ENCODE results near the gene NR2F1-AS1. TPM values are rescaled to one million over a fixed set of nuclear protein-coding genes. Genes with fewer than 3 reads are reported as not detected.

The NR2F1-AS1 gene
- polyA plus RNA-seq, 1 donor, result 7.2 TPM

- no peak for DNase-seq
Measured at GRCh38 chr5:93452255-93452654, 128.8 kb downstream of the NR2F1-AS1 start.

GRCh38 chr5:93438124-93438523 is 142.9 kb downstream of the NR2F1-AS1 start:
- no peak for DNase-seq
- H3K9me3 ChIP-seq (ENCODE audit: control insufficient read depth, low read depth, low read length), result no peaks in the 10 kb centered on the region
- H3K4me1 ChIP-seq (ENCODE audit: control insufficient read depth, insufficient read depth, low read length), result no peaks in the 10 kb centered on the region
- no peak overlapping the region for H3K27ac ChIP-seq (ENCODE audit: low read length)
- H3K27me3 ChIP-seq (ENCODE audit: control insufficient read depth, insufficient read depth, low read length), result no peaks in the 10 kb centered on the region
- no peak overlapping the region for H3K4me3 ChIP-seq (ENCODE audit: low read length)
- 78% methylated on average over 2 of the region's 2 CpGs for whole genome bisulfite sequencing (ENCODE audit: insufficient coverage, low lambda C conversion rate)
- H3K36me3 ChIP-seq (ENCODE audit: control insufficient read depth, insufficient read depth, low read length), result no peaks in the 10 kb centered on the region

More at GRCh38 chr5:93452255-93452654, 128.8 kb downstream of the NR2F1-AS1 start:
- no peak overlapping the region for H3K4me3 ChIP-seq (ENCODE audit: low read length)
- no peaks in the 10 kb centered on the region for H3K4me1 ChIP-seq (ENCODE audit: control insufficient read depth, insufficient read depth, low read length)
- H3K9me3 ChIP-seq (ENCODE audit: control insufficient read depth, low read depth, low read length), result no peaks in the 10 kb centered on the region
- no peaks in the 10 kb centered on the region for H3K27me3 ChIP-seq (ENCODE audit: control insufficient read depth, insufficient read depth, low read length)
- no peak overlapping the region for H3K27ac ChIP-seq (ENCODE audit: low read length)
- no peaks in the 10 kb centered on the region for H3K36me3 ChIP-seq (ENCODE audit: control insufficient read depth, insufficient read depth, low read length)

GRCh38 chr5:93436083-93436482 is 144.9 kb downstream of the NR2F1-AS1 start:
- no peaks in the 10 kb centered on the region for H3K9me3 ChIP-seq (ENCODE audit: control insufficient read depth, low read depth, low read length)
- no peak overlapping the region for H3K27ac ChIP-seq (ENCODE audit: low read length)
- no peak for DNase-seq
- H3K4me1 ChIP-seq (ENCODE audit: control insufficient read depth, insufficient read depth, low read length), result no peaks in the 10 kb centered on the region
- no peak overlapping the region for H3K4me3 ChIP-seq (ENCODE audit: low read length)
- no peaks in the 10 kb centered on the region for H3K36me3 ChIP-seq (ENCODE audit: control insufficient read depth, insufficient read depth, low read length)
- no peaks in the 10 kb centered on the region for H3K27me3 ChIP-seq (ENCODE audit: control insufficient read depth, insufficient read depth, low read length)

DNA sequence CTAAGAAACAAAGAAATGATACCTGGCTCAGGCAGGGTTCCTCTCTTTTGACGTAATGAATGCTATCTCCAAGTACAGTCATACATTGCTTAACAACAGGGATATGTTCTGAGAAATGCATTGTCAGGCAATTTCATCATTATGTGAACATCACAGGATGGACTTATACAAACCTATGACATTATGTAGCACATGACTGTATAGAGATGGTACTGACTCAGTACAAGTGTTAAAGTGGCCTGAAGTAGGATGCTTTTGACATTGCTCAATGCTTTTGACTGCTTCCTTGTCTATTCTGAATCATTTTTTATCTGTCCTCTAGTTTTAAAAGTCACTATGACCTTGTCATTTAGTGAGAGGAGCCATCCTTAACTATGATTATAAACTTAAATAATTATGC is 147.6 kb downstream of the NR2F1-AS1 start:
- Histone ChIP-seq H3K4me1 (ENCODE audit: control insufficient read depth, insufficient read depth, low read length) (no peaks in the 10 kb centered on the region), H3K27ac (ENCODE audit: low read length) (no peak overlapping the region), H3K4me3 (ENCODE audit: low read length) (no peak overlapping the region), H3K27me3 (ENCODE audit: control insufficient read depth, insufficient read depth, low read length) (no peaks in the 10 kb centered on the region), H3K9me3 (ENCODE audit: control insufficient read depth, low read depth, low read length) (no peaks in the 10 kb centered on the region), H3K36me3 (ENCODE audit: control insufficient read depth, insufficient read depth, low read length) (no peaks in the 10 kb centered on the region)
- DNase-seq, result peak in 1 of 2 donors; percentile 3
- WGBS (ENCODE audit: insufficient coverage, low lambda C conversion rate), result no CpG with 5 or more reads among the region's 1 CpG

DNA sequence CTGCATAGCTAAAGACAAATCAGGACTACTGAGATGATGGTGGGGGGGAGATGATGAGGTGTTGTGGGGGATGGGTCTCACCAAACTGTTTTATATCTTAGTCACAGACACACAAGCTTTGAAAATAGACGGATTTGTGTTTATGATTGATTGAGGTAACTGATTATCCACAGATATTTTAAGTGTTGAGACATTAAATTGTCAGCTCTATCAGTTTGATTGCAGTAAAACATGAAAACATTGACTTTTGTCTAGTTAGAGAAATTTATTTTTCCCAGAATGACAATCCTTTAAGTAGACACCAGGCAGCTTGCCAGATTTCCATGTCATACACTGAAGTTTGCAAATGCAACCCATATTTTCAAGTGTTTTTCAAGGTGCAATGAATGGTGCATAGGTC is 149.8 kb downstream of the NR2F1-AS1 start:
- no peak for DNase-seq
- 57% methylated on average over 1 of the region's 1 CpG for WGBS (ENCODE audit: insufficient coverage, low lambda C conversion rate)

GRCh38 chr5:93430673-93431199 is 150.3 kb downstream of the NR2F1-AS1 start:
- no peak overlapping the region for H3K4me3 ChIP-seq (ENCODE audit: low read length)
- WGBS (ENCODE audit: insufficient coverage, low lambda C conversion rate), result no CpG with 5 or more reads among the region's 2 CpGs

More for the DNA sequence above, 149.8 kb downstream of the NR2F1-AS1 start:
- Histone ChIP-seq H3K27me3 (ENCODE audit: control insufficient read depth, insufficient read depth, low read length) (no peaks in the 10 kb centered on the region), H3K9me3 (ENCODE audit: control insufficient read depth, low read depth, low read length) (no peaks in the 10 kb centered on the region), H3K36me3 (ENCODE audit: control insufficient read depth, insufficient read depth, low read length) (no peaks in the 10 kb centered on the region), H3K27ac (ENCODE audit: low read length) (no peak overlapping the region), H3K4me3 (ENCODE audit: low read length) (no peak overlapping the region), H3K4me1 (ENCODE audit: control insufficient read depth, insufficient read depth, low read length) (no peaks in the 10 kb centered on the region)

GRCh38 chr5:93430118-93430517 is 150.9 kb downstream of the NR2F1-AS1 start:
- no peaks in the 10 kb centered on the region for H3K4me1 ChIP-seq (ENCODE audit: control insufficient read depth, insufficient read depth, low read length)
- WGBS (ENCODE audit: insufficient coverage, low lambda C conversion rate), result no CpG with 5 or more reads among the region's 8 CpGs
- no peaks in the 10 kb centered on the region for H3K9me3 ChIP-seq (ENCODE audit: control insufficient read depth, low read depth, low read length)
- DNase-seq, result no peak
- H3K4me3 ChIP-seq (ENCODE audit: low read length), result no peak overlapping the region
- H3K27ac ChIP-seq (ENCODE audit: low read length), result no peak overlapping the region
- no peaks in the 10 kb centered on the region for H3K27me3 ChIP-seq (ENCODE audit: control insufficient read depth, insufficient read depth, low read length)
- H3K36me3 ChIP-seq (ENCODE audit: control insufficient read depth, insufficient read depth, low read length), result no peaks in the 10 kb centered on the region

More at GRCh38 chr5:93430673-93431199, 150.3 kb downstream of the NR2F1-AS1 start:
- Histone ChIP-seq H3K9me3 (ENCODE audit: control insufficient read depth, low read depth, low read length) (no peaks in the 10 kb centered on the region), H3K4me1 (ENCODE audit: control insufficient read depth, insufficient read depth, low read length) (no peaks in the 10 kb centered on the region), H3K27me3 (ENCODE audit: control insufficient read depth, insufficient read depth, low read length) (no peaks in the 10 kb centered on the region), H3K27ac (ENCODE audit: low read length) (no peak overlapping the region), H3K36me3 (ENCODE audit: control insufficient read depth, insufficient read depth, low read length) (no peaks in the 10 kb centered on the region)
- DNase-seq, result no peak

DNA sequence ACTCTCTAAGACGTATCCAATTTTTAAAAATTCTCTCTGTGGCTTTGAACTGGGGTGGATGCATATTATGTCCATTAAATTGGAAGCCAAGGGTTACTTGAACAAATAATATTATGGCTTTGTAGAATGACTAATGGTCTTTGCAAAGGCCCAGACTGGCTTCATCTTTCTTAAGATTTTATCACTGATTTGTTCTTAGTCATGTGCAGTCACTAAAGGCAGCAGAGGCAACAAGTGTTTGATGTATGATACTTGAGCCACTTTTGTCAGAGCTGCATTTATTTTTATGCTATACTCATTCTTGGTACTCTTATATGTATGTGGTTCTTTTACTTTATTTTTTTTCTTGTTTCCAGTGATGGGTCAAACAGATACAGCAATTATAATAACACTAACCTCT is 152.2 kb downstream of the NR2F1-AS1 start:
- no peaks in the 10 kb centered on the region for H3K4me1 ChIP-seq (ENCODE audit: control insufficient read depth, insufficient read depth, low read length)
- no peaks in the 10 kb centered on the region for H3K36me3 ChIP-seq (ENCODE audit: control insufficient read depth, insufficient read depth, low read length)
- 78% methylated on average over 1 of the region's 1 CpG for WGBS (ENCODE audit: insufficient coverage, low lambda C conversion rate)
- no peak for DNase-seq
- no peak overlapping the region for H3K4me3 ChIP-seq (ENCODE audit: low read length)
- no peaks in the 10 kb centered on the region for H3K9me3 ChIP-seq (ENCODE audit: control insufficient read depth, low read depth, low read length)
- H3K27ac ChIP-seq (ENCODE audit: low read length), result no peak overlapping the region
- no peaks in the 10 kb centered on the region for H3K27me3 ChIP-seq (ENCODE audit: control insufficient read depth, insufficient read depth, low read length)

DNA sequence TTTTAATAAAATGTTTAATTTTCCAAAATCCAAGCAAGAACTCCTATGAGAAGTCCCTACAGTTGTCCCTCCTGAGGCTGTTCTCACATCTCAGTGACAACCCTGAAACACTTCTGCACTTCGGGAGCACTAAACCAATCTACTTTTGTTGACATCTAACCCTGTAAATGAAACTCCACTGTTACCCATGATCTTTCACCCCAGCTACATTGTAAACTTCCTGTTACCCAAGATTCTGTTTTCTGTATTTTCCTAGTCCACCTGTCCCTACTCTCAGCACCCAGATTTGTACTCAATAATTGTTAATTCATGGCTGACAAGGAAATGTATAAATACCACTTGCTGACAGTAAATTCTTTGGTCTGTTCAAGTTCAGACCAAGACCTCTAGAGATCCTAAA is 153.7 kb downstream of the NR2F1-AS1 start:
- no peak for DNase-seq
- no peaks in the 10 kb centered on the region for H3K27me3 ChIP-seq (ENCODE audit: control insufficient read depth, insufficient read depth, low read length)
- no peak overlapping the region for H3K27ac ChIP-seq (ENCODE audit: low read length)
- no peaks in the 10 kb centered on the region for H3K4me1 ChIP-seq (ENCODE audit: control insufficient read depth, insufficient read depth, low read length)
- H3K36me3 ChIP-seq (ENCODE audit: control insufficient read depth, insufficient read depth, low read length), result no peaks in the 10 kb centered on the region
- no CpG with 5 or more reads among the region's 1 CpG for WGBS (ENCODE audit: insufficient coverage, low lambda C conversion rate)
- no peaks in the 10 kb centered on the region for H3K9me3 ChIP-seq (ENCODE audit: control insufficient read depth, low read depth, low read length)
- H3K4me3 ChIP-seq (ENCODE audit: low read length), result no peak overlapping the region

GRCh38 chr5:93425096-93425495 is 155.9 kb downstream of the NR2F1-AS1 start:
- H3K4me1 ChIP-seq (ENCODE audit: control insufficient read depth, insufficient read depth, low read length), result no peaks in the 10 kb centered on the region
- H3K27ac ChIP-seq (ENCODE audit: low read length), result no peak overlapping the region
- no CpG with 5 or more reads among the region's 6 CpGs for WGBS (ENCODE audit: insufficient coverage, low lambda C conversion rate)
- H3K9me3 ChIP-seq (ENCODE audit: control insufficient read depth, low read depth, low read length), result no peaks in the 10 kb centered on the region
- no peaks in the 10 kb centered on the region for H3K27me3 ChIP-seq (ENCODE audit: control insufficient read depth, insufficient read depth, low read length)
- no peak overlapping the region for H3K4me3 ChIP-seq (ENCODE audit: low read length)
- H3K36me3 ChIP-seq (ENCODE audit: control insufficient read depth, insufficient read depth, low read length), result no peaks in the 10 kb centered on the region
- DNase-seq, result no peak

DNA sequence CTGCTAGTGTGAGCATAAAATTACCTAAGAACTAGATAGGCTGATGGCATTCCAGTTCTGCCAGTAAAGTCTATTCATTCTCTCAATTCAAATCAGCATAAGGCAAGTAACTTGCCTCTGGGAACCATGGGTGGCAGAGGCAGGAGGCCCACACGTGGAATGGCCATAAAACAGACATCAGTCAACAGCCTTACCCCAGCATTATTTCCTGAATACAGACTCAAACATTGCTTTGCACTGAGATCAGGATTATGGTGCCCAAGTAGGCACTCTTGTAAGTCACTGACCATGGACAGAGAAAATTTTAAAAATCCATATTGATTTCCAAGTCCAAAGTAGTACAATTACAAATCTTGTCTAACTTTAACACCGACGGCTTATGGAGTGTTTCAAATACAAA is 157.7 kb downstream of the NR2F1-AS1 start:
- H3K4me3 ChIP-seq (ENCODE audit: low read length), result no peak overlapping the region
- WGBS (ENCODE audit: insufficient coverage, low lambda C conversion rate), result 100% methylated on average over 2 of the region's 3 CpGs
- no peak for DNase-seq
- no peaks in the 10 kb centered on the region for H3K9me3 ChIP-seq (ENCODE audit: control insufficient read depth, low read depth, low read length)
- H3K4me1 ChIP-seq (ENCODE audit: control insufficient read depth, insufficient read depth, low read length), result no peaks in the 10 kb centered on the region
- no peaks in the 10 kb centered on the region for H3K27me3 ChIP-seq (ENCODE audit: control insufficient read depth, insufficient read depth, low read length)
- no peak overlapping the region for H3K27ac ChIP-seq (ENCODE audit: low read length)
- H3K36me3 ChIP-seq (ENCODE audit: control insufficient read depth, insufficient read depth, low read length), result no peaks in the 10 kb centered on the region
